Activated naive CD4-positive, alpha-beta T cell treated with anti-CD3 and anti-CD28 coated beads, Interleukin-2, amount 50 U/mL, for 24 hours (primary cell): ENCODE measurements around the gene TMEM61.

Source experiments
- H3K27ac Mint-ChIP-seq: one replicate; pipeline ENCODE4 v1.8.0; 2021; ENCODE audit warnings: mild to moderate bottlenecking, mixed read lengths
- H3K27me3 Mint-ChIP-seq: one replicate; pipeline ENCODE4 v1.8.0; 2021; ENCODE audit warnings: mixed read lengths
- H3K36me3 Mint-ChIP-seq: one replicate; pipeline ENCODE4 v1.8.0; 2021; ENCODE audit warnings: mixed read lengths
- H3K4me1 Mint-ChIP-seq: one replicate; pipeline ENCODE4 v1.8.0; 2021; ENCODE audit warnings: mixed read lengths
- H3K4me3 Mint-ChIP-seq: one replicate; pipeline ENCODE4 v1.8.0; 2021; ENCODE audit warnings: mild to moderate bottlenecking, mixed read lengths
- H3K9me3 Mint-ChIP-seq: one replicate; pipeline ENCODE4 v1.8.0; 2021; ENCODE audit warnings: mixed read lengths

Gene TMEM61

DNA sequence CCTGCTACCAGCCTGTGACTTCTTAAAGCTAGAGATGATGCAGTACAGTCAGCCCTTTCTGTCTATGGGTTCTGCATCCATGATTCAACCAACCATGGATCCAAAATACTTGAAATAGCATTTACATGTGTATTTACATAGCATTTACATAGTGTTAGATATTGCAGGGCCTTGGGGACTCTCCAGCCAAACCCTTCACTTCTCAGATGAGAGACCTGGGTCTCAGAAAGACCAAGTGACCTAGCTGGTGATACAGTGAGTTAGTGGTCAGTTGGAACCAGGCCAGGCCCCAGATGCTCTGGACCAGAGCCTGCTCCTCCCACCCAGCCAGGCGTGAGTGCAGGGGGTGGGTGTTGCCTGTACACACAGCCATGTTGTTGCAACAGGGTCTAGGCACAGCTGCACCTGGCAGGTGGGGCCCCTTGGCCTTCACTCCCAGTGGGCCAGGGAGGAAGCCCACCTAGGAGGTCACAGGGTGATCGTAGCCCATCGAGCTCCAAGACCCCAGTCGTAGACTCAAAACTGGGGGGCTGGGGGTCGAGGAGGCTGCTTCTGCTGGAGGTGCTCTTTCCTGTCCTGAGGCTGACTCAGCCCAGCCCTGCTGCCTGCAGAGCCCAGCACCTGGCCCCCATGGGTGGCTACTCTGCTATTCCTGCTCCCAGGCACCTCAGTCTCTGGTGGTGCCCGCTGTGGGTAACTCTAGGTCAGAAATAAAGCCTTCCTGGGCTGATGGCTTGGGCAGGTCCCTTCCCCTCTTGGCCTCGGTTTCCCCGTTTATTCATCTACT is 7.7 kb downstream of the TMEM61 start:
- Mint-ChIP-seq H3K4me1 (no peaks in the 10 kb centered on the region), H3K27me3 (peaks cover 2% of the 10 kb centered on the region), H3K9me3 (no peaks in the 10 kb centered on the region), H3K4me3 (no peak overlapping the region), H3K36me3 (no peaks in the 10 kb centered on the region), H3K27ac (no peak overlapping the region)

- Mint-ChIP-seq H3K36me3 (no peaks in the 10 kb centered on the region), H3K9me3 (no peaks in the 10 kb centered on the region), H3K27me3 (peaks cover under 1% of the 10 kb centered on the region), H3K4me1 (no peaks in the 10 kb centered on the region), H3K4me3 (no peak overlapping the region), H3K27ac (peak overlapping the region; percentile 55)
These were observed 8.5 kb downstream of the TMEM61 start for GRCh38 chr1:54988975-54989374.

DNA sequence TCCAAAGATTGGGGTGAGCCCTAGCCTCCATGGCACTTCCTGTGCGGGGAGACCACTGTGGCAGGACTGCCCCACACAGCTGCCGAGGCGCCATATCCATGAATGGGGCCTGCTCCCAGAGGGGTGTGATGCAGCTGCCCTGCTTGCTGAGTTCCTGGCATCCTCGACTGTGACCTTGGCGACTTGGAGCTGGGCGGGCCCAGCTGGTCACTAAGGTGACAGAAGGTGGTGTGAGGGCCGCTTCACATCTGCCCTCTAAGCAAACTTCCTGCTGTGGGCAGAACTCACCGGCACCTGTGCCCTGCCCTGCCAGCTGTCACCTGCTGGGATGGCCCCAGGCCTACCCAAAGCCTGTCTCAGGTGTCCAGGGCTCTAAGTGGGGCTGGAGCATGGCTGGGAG is 9.0 kb downstream of the TMEM61 start:
- Mint-ChIP-seq H3K27ac (no peak overlapping the region), H3K27me3 (no peaks in the 10 kb centered on the region), H3K4me3 (no peak overlapping the region), H3K4me1 (no peaks in the 10 kb centered on the region), H3K9me3 (no peaks in the 10 kb centered on the region), H3K36me3 (no peaks in the 10 kb centered on the region)

GRCh38 chr1:54989968-54990810 is 9.8 kb downstream of the TMEM61 start:
- H3K4me3 Mint-ChIP-seq, result no peak overlapping the region
- no peaks in the 10 kb centered on the region for H3K36me3 Mint-ChIP-seq
- H3K9me3 Mint-ChIP-seq, result no peaks in the 10 kb centered on the region
- peaks cover 1% of the 10 kb centered on the region for H3K4me1 Mint-ChIP-seq
- no peak overlapping the region for H3K27ac Mint-ChIP-seq
- H3K27me3 Mint-ChIP-seq, result no peaks in the 10 kb centered on the region

- peaks cover 6% of the 10 kb centered on the region for H3K27me3 Mint-ChIP-seq
- no peak overlapping the region for H3K4me3 Mint-ChIP-seq
- peaks cover 8% of the 10 kb centered on the region for H3K4me1 Mint-ChIP-seq
- H3K36me3 Mint-ChIP-seq, result no peaks in the 10 kb centered on the region
- H3K27ac Mint-ChIP-seq, result no peak overlapping the region
- no peaks in the 10 kb centered on the region for H3K9me3 Mint-ChIP-seq
These were observed 10.5 kb downstream of the TMEM61 start for GRCh38 chr1:54990916-54991315.

- peaks cover 15% of the 10 kb centered on the region for H3K27me3 Mint-ChIP-seq
- no peak overlapping the region for H3K27ac Mint-ChIP-seq
- no peaks in the 10 kb centered on the region for H3K9me3 Mint-ChIP-seq
- no peaks in the 10 kb centered on the region for H3K36me3 Mint-ChIP-seq
- H3K4me1 Mint-ChIP-seq, result peaks cover 18% of the 10 kb centered on the region
- H3K4me3 Mint-ChIP-seq, result no peak overlapping the region
These were observed 11.5 kb downstream of the TMEM61 start for GRCh38 chr1:54991939-54992338.

- no peak overlapping the region for H3K27ac Mint-ChIP-seq
- no peaks in the 10 kb centered on the region for H3K36me3 Mint-ChIP-seq
- H3K27me3 Mint-ChIP-seq, result peaks cover 19% of the 10 kb centered on the region
- no peaks in the 10 kb centered on the region for H3K9me3 Mint-ChIP-seq
- peaks cover 22% of the 10 kb centered on the region for H3K4me1 Mint-ChIP-seq
- H3K4me3 Mint-ChIP-seq, result no peak overlapping the region
These were observed 12.7 kb downstream of the TMEM61 start for GRCh38 chr1:54993140-54993539.

DNA sequence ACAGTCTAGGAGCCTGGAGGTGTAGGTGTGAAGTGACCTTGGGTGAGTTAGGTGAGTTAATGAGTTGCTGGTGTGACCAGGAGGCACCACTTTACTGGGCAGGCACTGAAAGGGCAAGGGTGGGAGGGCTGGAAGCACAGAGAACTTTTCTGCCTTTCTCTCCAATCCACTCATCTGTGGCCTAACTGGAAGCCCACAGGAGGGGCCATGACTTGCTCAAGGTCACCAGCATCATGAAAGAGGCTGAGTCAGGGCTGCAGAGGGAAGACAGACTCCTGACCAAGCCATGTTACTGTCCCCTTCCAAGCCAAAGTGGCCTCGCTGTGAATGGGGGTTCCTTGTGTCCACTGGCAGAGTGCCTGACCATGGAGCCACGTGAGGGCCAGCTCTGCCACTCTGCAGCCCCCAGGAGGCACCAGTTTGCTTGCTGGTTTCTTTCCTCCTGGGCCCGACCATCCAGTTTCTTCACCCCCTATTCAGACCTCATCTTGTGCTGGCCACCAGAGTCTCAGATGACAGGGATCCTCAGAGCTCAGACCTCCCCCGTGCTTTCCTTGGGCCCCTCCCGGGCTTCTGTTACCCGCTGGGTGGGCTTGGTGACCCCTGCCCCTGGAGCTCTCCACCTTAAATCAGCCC is 14.0 kb downstream of the TMEM61 start:
- H3K27ac Mint-ChIP-seq, result no peak overlapping the region
- H3K4me3 Mint-ChIP-seq, result no peak overlapping the region
- H3K4me1 Mint-ChIP-seq, result peaks cover 22% of the 10 kb centered on the region
- H3K9me3 Mint-ChIP-seq, result no peaks in the 10 kb centered on the region
- H3K36me3 Mint-ChIP-seq, result no peaks in the 10 kb centered on the region
- H3K27me3 Mint-ChIP-seq, result peaks cover 19% of the 10 kb centered on the region

GRCh38 chr1:54995013-54995760 is 14.8 kb downstream of the TMEM61 start:
- Mint-ChIP-seq H3K27me3 (peaks cover 21% of the 10 kb centered on the region), H3K27ac (no peak overlapping the region), H3K9me3 (no peaks in the 10 kb centered on the region), H3K36me3 (no peaks in the 10 kb centered on the region), H3K4me1 (peaks cover 22% of the 10 kb centered on the region), H3K4me3 (peak overlapping the region; percentile 12)

DNA sequence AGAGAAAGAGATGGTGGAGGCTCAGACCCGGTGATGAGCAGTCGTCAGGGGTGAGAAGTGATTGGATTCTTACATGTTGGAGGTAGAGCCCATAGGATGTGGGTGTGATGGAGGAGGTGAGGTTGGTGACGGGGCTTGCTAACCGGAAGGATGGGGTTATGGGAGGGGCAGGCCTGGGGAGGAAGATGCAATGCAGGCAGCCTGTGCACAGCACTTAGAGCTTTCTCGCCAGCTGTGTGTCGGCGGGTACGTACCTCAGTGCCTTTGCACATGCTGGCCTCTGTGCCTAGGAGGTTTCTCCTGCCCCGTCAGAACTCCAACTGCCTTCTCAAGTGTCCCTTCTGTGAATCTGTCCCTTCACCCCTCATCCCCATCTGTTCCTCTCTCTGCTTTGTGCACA is 15.4 kb downstream of the TMEM61 start:
- H3K36me3 Mint-ChIP-seq, result no peaks in the 10 kb centered on the region
- H3K9me3 Mint-ChIP-seq, result no peaks in the 10 kb centered on the region
- H3K4me1 Mint-ChIP-seq, result peaks cover 22% of the 10 kb centered on the region
- H3K27ac Mint-ChIP-seq, result peak overlapping the region; percentile 52
- H3K4me3 Mint-ChIP-seq, result peak overlapping the region; percentile 12
- H3K27me3 Mint-ChIP-seq, result peaks cover 21% of the 10 kb centered on the region

DNA sequence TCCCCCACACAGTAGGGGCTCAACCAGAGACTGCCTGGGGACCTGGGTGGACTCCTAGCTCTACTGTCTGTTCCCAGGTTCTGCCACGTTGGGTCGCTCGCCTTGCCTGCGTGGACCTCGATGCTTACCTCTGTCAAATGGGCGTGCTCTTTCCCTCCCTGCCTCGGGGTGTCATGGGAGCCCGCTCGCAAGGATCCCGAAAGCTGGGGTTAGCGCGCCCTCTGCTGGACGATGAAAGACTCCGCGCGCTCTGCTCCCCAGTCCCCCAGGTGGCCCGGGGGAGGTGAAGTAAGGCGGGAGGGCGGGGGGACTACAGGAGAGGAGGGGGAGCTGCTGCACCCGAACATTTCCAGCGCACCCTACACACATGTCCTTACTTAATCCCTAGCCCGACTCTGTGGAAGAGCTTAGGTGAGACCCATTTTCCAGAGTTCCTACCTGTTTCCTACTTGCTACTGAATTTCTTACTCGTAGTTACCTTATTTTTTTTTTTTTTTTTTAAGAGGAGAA is 16.0 kb downstream of the TMEM61 start:
- Mint-ChIP-seq H3K9me3 (no peaks in the 10 kb centered on the region), H3K27ac (no peak overlapping the region), H3K36me3 (no peaks in the 10 kb centered on the region), H3K27me3 (peaks cover 21% of the 10 kb centered on the region), H3K4me3 (peak overlapping the region; percentile 44), H3K4me1 (peaks cover 22% of the 10 kb centered on the region)

DNA sequence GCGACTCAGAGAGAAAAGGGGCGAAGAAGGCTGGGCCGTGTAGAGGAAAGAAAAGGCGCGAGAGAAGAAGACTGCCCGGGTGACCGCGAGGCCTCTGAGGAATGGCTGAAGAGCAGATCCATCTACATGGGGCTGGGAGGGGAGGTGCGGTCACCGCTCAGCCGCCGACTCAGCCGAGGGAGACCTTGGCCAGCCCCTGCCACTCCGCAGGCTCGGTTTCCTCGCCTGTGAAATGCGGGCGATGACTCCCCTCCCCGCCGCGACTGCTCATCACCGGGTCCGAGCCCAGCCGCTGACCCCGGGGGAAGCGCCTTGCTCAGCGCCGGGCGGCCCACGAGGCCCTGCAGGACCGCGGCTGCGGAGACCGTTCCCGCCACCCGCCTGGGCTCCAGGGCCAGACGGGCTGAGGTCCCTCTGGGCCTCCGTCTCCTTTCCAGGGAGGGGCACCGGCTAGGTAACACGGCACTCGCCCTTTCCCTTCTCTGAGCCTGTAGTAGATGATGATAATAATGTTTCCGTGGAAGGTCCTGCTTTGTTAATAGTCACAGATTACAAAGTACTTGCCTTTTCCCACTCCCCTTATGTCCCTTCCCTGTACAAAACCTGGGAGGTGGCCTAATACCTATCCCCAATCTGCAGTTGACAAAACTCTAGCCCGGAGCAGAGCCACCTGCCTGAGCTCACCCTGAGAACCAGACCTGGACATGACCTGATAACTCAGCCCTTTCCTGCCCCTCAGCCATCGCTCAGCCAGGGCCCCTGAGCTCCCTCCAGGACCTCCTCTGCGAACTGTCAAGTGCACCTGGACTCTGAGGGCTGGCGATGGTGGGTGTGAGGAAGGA is 16.7 kb downstream of the TMEM61 start:
- Mint-ChIP-seq H3K36me3 (no peaks in the 10 kb centered on the region), H3K27me3 (peaks cover 21% of the 10 kb centered on the region), H3K4me1 (peaks cover 22% of the 10 kb centered on the region), H3K4me3 (peak overlapping the region; percentile 44), H3K27ac (no peak overlapping the region), H3K9me3 (no peaks in the 10 kb centered on the region)

DNA sequence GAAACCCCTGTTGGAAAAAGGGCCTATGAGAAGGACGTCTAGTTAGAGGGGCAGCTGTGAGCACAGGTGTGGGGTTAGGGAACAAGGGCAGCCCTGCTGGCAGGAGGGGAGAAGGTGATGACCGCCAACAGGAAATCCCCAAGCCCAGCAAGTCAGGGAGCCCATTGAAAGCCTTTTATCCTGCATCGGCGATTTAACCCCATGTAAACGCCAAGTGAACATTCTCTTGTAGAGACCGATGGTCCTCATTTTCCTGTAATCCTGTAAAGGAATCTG is 17.2 kb downstream of the TMEM61 start:
- no peaks in the 10 kb centered on the region for H3K36me3 Mint-ChIP-seq
- no peaks in the 10 kb centered on the region for H3K9me3 Mint-ChIP-seq
- peaks cover 22% of the 10 kb centered on the region for H3K4me1 Mint-ChIP-seq
- H3K4me3 Mint-ChIP-seq, result no peak overlapping the region
- H3K27me3 Mint-ChIP-seq, result peaks cover 21% of the 10 kb centered on the region
- no peak overlapping the region for H3K27ac Mint-ChIP-seq

DNA sequence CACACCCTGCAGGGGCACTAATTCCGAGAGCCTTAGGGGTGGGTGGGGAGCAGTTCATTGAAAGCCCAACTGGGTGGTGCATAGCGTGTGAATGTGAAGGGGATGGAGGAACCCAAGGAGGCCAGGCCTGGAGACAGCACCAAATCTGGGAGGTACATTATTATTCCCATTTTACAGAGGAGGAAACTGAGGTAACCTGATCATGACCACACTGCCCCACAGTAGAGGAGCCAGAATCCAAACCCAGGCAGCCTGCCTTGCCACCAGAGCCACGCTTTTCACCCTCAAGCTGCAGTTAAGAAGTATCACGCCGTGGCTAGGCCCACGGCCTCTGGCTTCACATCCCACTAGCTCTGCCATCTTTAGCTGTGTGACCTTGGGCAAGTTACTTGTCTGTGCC is 17.7 kb downstream of the TMEM61 start:
- Mint-ChIP-seq H3K4me3 (no peak overlapping the region), H3K4me1 (peaks cover 22% of the 10 kb centered on the region), H3K27me3 (peaks cover 21% of the 10 kb centered on the region), H3K36me3 (no peaks in the 10 kb centered on the region), H3K9me3 (no peaks in the 10 kb centered on the region), H3K27ac (no peak overlapping the region)

DNA sequence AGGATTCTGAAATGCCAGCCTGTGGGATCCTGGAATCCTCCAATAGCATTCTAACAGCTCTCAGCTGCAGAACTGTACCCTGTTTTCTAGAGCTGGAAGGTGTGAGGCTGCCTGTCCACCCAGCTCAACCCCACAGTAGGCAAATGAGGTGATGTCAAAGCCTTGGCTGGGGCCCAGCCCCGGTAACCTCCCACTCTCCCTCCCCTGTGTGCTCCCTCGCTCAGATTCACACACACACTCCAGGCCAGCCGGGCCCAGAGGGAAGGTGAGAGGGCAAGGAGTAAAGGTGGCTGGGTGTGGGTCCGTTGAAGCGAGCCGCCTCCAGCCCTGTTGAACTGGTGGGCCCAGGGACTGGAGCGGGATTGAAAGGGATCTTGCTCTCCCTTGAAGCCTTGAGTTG is 18.2 kb downstream of the TMEM61 start, which contains the start of gene BSND:
BSND (plus strand) TSS at position 257 of the 400 bp plus-strand sequence. CDS start 254 bp downstream, outside the sequence.
- Mint-ChIP-seq H3K9me3 (no peaks in the 10 kb centered on the region), H3K27me3 (peaks cover 21% of the 10 kb centered on the region), H3K4me3 (no peak within 1 kb of the TSS), H3K27ac (no peak within 1 kb of the TSS), H3K36me3 (no peaks in the 10 kb centered on the region), H3K4me1 (peaks cover 22% of the 10 kb centered on the region)
